Osteoblast (primary cell): ENCODE data around the gene NDUFA7. TPM values are rescaled to one million over a fixed set of nuclear protein-coding genes. Genes with fewer than 3 reads are reported as not detected.
"Not testable (repeated sequence)": the region's sequence is repeated elsewhere in the genome, so short reads cannot be mapped to it uniquely, and the experiment has no call there.

ENCODE experiments used
- DNase-seq: peaks from one replicate; pipeline ENCODE4 v3.0.0; 2011; ENCODE audit warnings: low spot score, mixed read lengths; ENCODE audit not compliant: insufficient read length; ENCODE audit errors: missing footprints
- H2AFZ ChIP-seq: 2 replicates; pipeline ENCODE4 v1.6.0; 2011; ENCODE audit warnings: mild to moderate bottlenecking, low read length
- H3K27ac ChIP-seq: 2 replicates; pipeline ENCODE4 v1.5.1; 2011; ENCODE audit warnings: mild to moderate bottlenecking, low read depth, low read length, moderate library complexity
- H3K27me3 ChIP-seq: 2 replicates; pipeline ENCODE4 v1.6.0; 2012; ENCODE audit warnings: mild to moderate bottlenecking, control low read depth, inconsistent platforms, low read length, moderate library complexity; ENCODE audit not compliant: insufficient read depth
- H3K36me3 ChIP-seq: 2 replicates; pipeline ENCODE4 v1.5.1; 2011; ENCODE audit warnings: mild to moderate bottlenecking, low read length, control low read depth, moderate library complexity; ENCODE audit not compliant: insufficient read depth
- H3K4me1 ChIP-seq: 2 replicates; pipeline ENCODE4 v1.5.1; 2011; ENCODE audit warnings: mild to moderate bottlenecking, low read length, control low read depth, moderate library complexity; ENCODE audit not compliant: insufficient read depth
- H3K4me2 ChIP-seq: 2 replicates; pipeline ENCODE4 v1.6.0; 2011; ENCODE audit warnings: mild to moderate bottlenecking, low read length; ENCODE audit not compliant: insufficient read depth
- H3K4me3 ChIP-seq: fragments of 200-600 bp; sonication (generic); 3 replicates; pipeline ENCODE4 v1.5.1; 2012; ENCODE audit warnings: mild to moderate bottlenecking, low read length, inconsistent platforms; ENCODE audit not compliant: insufficient read depth
- H3K79me2 ChIP-seq: 2 replicates; pipeline ENCODE4 v1.6.0; 2012; ENCODE audit warnings: mild to moderate bottlenecking, low read length, control low read depth, inconsistent platforms; ENCODE audit not compliant: insufficient read depth
- H3K9me3 ChIP-seq: 2 replicates; pipeline ENCODE4 v1.5.1; 2011; ENCODE audit warnings: low read depth, low read length, control low read depth
- H4K20me1 ChIP-seq: 2 replicates; pipeline ENCODE4 v1.6.0; 2012; ENCODE audit warnings: mild to moderate bottlenecking, low read length, control low read depth; ENCODE audit not compliant: insufficient read depth
- CTCF ChIP-seq: IDR thresholded peaks from 2 replicates; pipeline ENCODE4 v1.5.1; 2011; ENCODE audit warnings: mild to moderate bottlenecking, low read depth, low read length, moderate library complexity; ENCODE audit errors: extremely low read depth
- total RNA-seq: library from RNA; depleted of rRNA; stranded (reverse); fragments of >200 nt; gene quantifications from 2 replicates; pipeline ENCODE4 v1.2.3, GENCODE V29; 2012

NDUFA7 gene
- total RNA-seq, 1 donor = 9.0 TPM

GRCh38 chr19:8302357-8302691 is 18.9 kb downstream of the NDUFA7 start:
- Histone ChIP-seq H3K27ac (no peak overlapping the region), H3K36me3 (no peaks in the 10 kb centered on the region), H3K9me3 (no peaks in the 10 kb centered on the region), H2AFZ (no peak overlapping the region), H3K4me3 (no peak overlapping the region), H3K4me2 (no peak overlapping the region), H4K20me1 (no peaks in the 10 kb centered on the region), H3K79me2 (no peaks in the 10 kb centered on the region), H3K27me3 (no peaks in the 10 kb centered on the region), H3K4me1 (peaks cover 2% of the 10 kb centered on the region)
- DNase-seq = no peak
- TF ChIP-seq CTCF = no peak

GRCh38 chr19:8291337-8291736 is 29.8 kb downstream of the NDUFA7 start:
- not testable (repeated sequence) for H2AFZ ChIP-seq, H3K4me3 ChIP-seq, H3K9me3 ChIP-seq, H3K4me1 ChIP-seq, H3K79me2 ChIP-seq, H3K27me3 ChIP-seq, H3K4me2 ChIP-seq, DNase-seq, H3K36me3 ChIP-seq, H3K27ac ChIP-seq, H4K20me1 ChIP-seq

- H3K27ac ChIP-seq, H4K20me1 ChIP-seq, H3K36me3 ChIP-seq, H3K27me3 ChIP-seq, H3K9me3 ChIP-seq, H3K4me2 ChIP-seq, H3K4me3 ChIP-seq, DNase-seq, H3K4me1 ChIP-seq, H2AFZ ChIP-seq, H3K79me2 ChIP-seq: not testable (repeated sequence)
Measured at GRCh38 chr19:8276508-8276907, 44.7 kb downstream of the NDUFA7 start.

GRCh38 chr19:8269724-8270123 is 51.5 kb downstream of the NDUFA7 start:
- H3K36me3 ChIP-seq = no peaks in the 10 kb centered on the region
- no peaks in the 10 kb centered on the region for H3K27me3 ChIP-seq
- H3K9me3 ChIP-seq = no peaks in the 10 kb centered on the region
- no peak overlapping the region for H3K4me2 ChIP-seq
- no peak for TF ChIP-seq CTCF
- no peaks in the 10 kb centered on the region for H3K79me2 ChIP-seq
- no peak for DNase-seq
- no peaks in the 10 kb centered on the region for H4K20me1 ChIP-seq
- no peak overlapping the region for H2AFZ ChIP-seq
- H3K4me3 ChIP-seq = no peak overlapping the region
- peaks cover 5% of the 10 kb centered on the region for H3K4me1 ChIP-seq
- H3K27ac ChIP-seq = no peak overlapping the region

- Histone ChIP-seq H4K20me1 (no peaks in the 10 kb centered on the region), H2AFZ (no peak overlapping the region), H3K27me3 (no peaks in the 10 kb centered on the region), H3K27ac (no peak overlapping the region), H3K79me2 (no peaks in the 10 kb centered on the region), H3K4me2 (no peak overlapping the region), H3K9me3 (no peaks in the 10 kb centered on the region), H3K36me3 (no peaks in the 10 kb centered on the region), H3K4me1 (peaks cover 5% of the 10 kb centered on the region), H3K4me3 (no peak overlapping the region)
- DNase-seq = no peak
- TF ChIP-seq CTCF = no peak
Measured at GRCh38 chr19:8265872-8266271, 55.3 kb downstream of the NDUFA7 start.

- not testable (repeated sequence) for H3K36me3 ChIP-seq, DNase-seq, H3K79me2 ChIP-seq, H3K4me2 ChIP-seq, H3K4me3 ChIP-seq, H2AFZ ChIP-seq, H4K20me1 ChIP-seq, H3K27me3 ChIP-seq, H3K4me1 ChIP-seq, H3K9me3 ChIP-seq, H3K27ac ChIP-seq
Measured at GRCh38 chr19:8264248-8264647, 56.9 kb downstream of the NDUFA7 start.
